HCT116 (cell line): ENCODE results near the gene TMEM185B. TPM values are rescaled to one million over a fixed set of nuclear protein-coding genes. Genes with fewer than 3 reads are reported as not detected.

Experiments used
- ATAC-seq: fragments of 200-7000 bp; cut with Tn5 transposase; 2 replicates; pipeline ENCODE4 v1.9.1; 2020; ENCODE audit warnings: mild to moderate bottlenecking, moderate library complexity
- BruUV-seq: library from RNA; stranded (reverse); fragments of 400-500 nt; replicated peaks from 2 replicates; lab custom pipeline; 2021; lab: Mats Ljungman, UMichigan
- CTCF ChIA-PET: fragments of 300-600 bp; sonication (Branson Sonifier 250); formaldehyde crosslinking; loops from one replicate; lab custom pipeline; 2021; ENCODE audit warnings: antibody characterized with exemption; lab: Charles Lee
- POLR2A ChIA-PET: fragments of 300-600, 350-600 bp; sonication (Branson Sonifier 250); formaldehyde crosslinking; loops from one replicate; lab custom pipeline; 2021; ENCODE audit warnings: antibody characterized with exemption; lab: Charles Lee
- RAD21 ChIA-PET, 2 experiments: fragments of 300-600 bp; sonication (Branson Sonifier 250); formaldehyde crosslinking; loops; one replicate each; lab custom pipeline; 2023; ENCODE audit warnings: low total read pairs in 2 of 2; ENCODE audit not compliant: uncharacterized antibody in 2 of 2, unreplicated experiment in 2 of 2, low non-redundant PET in 1 of 2; lab: Charles Lee
- DNase-seq: peaks from one replicate; pipeline ENCODE4 v3.0.0-alpha.2; 2010; ENCODE audit warnings: low read depth, low spot score
- H2AFZ ChIP-seq: fragments of 200-600 bp; shearing (Covaris generic), sonication (generic); 2 replicates; pipeline ENCODE4 v1.6.1; 2017; ENCODE audit warnings: low read depth, mixed run types, mixed read lengths, antibody characterized with exemption, low read length; ENCODE audit not compliant: poor library complexity, severe bottlenecking
- H3K27ac ChIP-seq: 2 replicates; pipeline ENCODE4 v1.5.1; 2012; ENCODE audit warnings: low read depth, low read length
- H3K27me3 ChIP-seq: fragments of 200-600 bp; sonication (generic); 2 replicates; pipeline ENCODE4 v1.6.1; 2016; ENCODE audit warnings: mixed run types, low read length, mixed read lengths; ENCODE audit not compliant: insufficient read depth
- H3K36me3 ChIP-seq, 2 experiments: fragments of 200-500 bp in 1 of 2; fragments of 200-600 bp in 1 of 2; sonication (Bioruptor generic) in 1 of 2; sonication (generic) in 1 of 2; 2 replicates each; pipeline versions ENCODE4 v1.5.1 to v1.6.1; 2014 to 2016; ENCODE audit warnings: low read length in 2 of 2, inconsistent platforms in 1 of 2, mixed read lengths in 1 of 2, mixed run types in 1 of 2; ENCODE audit not compliant: insufficient read depth in 2 of 2, control insufficient read depth in 1 of 2
- H3K4me1 ChIP-seq, 2 experiments: fragments of 200-600 bp in 1 of 2; sonication (generic) in 1 of 2; 2 replicates each; pipeline versions ENCODE4 v1.5.1 to v1.6.1; 2012 to 2017; ENCODE audit warnings: low read length in 2 of 2, inconsistent platforms in 1 of 2, mild to moderate bottlenecking in 1 of 2, mixed read lengths in 1 of 2, mixed run types in 1 of 2, moderate library complexity in 1 of 2; ENCODE audit not compliant: insufficient read depth in 2 of 2, control insufficient read depth in 1 of 2
- H3K4me2 ChIP-seq: fragments of 200-600 bp; sonication (generic); 2 replicates; pipeline ENCODE4 v1.6.1; 2017; ENCODE audit warnings: mixed run types, low read length, mixed read lengths
- H3K4me3 ChIP-seq, 2 experiments: fragments of 200-600 bp in 1 of 2; sonication (generic) in 1 of 2; replicated peaks in 1 of 2; 2 replicates each; pipeline ENCODE4 v1.5.1; 2011 to 2016; ENCODE audit warnings: low read length in 2 of 2, control low read depth in 1 of 2, low read depth in 1 of 2, mild to moderate bottlenecking in 1 of 2, mixed read lengths in 1 of 2, mixed run types in 1 of 2
- H3K79me2 ChIP-seq: fragments of 200-600 bp; sonication (generic); 2 replicates; pipeline ENCODE4 v1.6.1; 2017; ENCODE audit warnings: mild to moderate bottlenecking, mixed run types, low read length, moderate library complexity, mixed read lengths; ENCODE audit not compliant: insufficient read depth
- H3K9ac ChIP-seq: fragments of 200-600 bp; sonication (generic); 2 replicates; pipeline ENCODE4 v1.6.1; 2016; ENCODE audit warnings: low read length, mixed read lengths
- H3K9me2 ChIP-seq: fragments of 200-600 bp; sonication (generic), shearing (Covaris generic); 2 replicates; pipeline ENCODE4 v1.6.1; 2017; ENCODE audit warnings: mixed run types, mild to moderate bottlenecking, moderate library complexity; ENCODE audit not compliant: insufficient read depth
- H3K9me3 ChIP-seq, 2 experiments: fragments of 200-500 bp in 1 of 2; fragments of 200-600 bp in 1 of 2; sonication (Bioruptor generic) in 1 of 2; sonication (generic) in 1 of 2; 2 replicates each; pipeline ENCODE4 v1.6.1; 2014 to 2017; ENCODE audit warnings: low read length in 2 of 2, mixed read lengths in 2 of 2, inconsistent platforms in 1 of 2, low read depth in 1 of 2, mild to moderate bottlenecking in 1 of 2, mixed run types in 1 of 2, moderate library complexity in 1 of 2; ENCODE audit not compliant: control insufficient read depth in 1 of 2, insufficient read depth in 1 of 2
- H4K20me1 ChIP-seq: fragments of 200-600 bp; sonication (generic), shearing (Covaris generic); 2 replicates; pipeline ENCODE4 v1.6.1; 2017; ENCODE audit warnings: mixed run types, mild to moderate bottlenecking, moderate library complexity; ENCODE audit not compliant: insufficient read depth
- CEBPB ChIP-seq: IDR thresholded peaks from 2 replicates; pipeline ENCODE4 v1.6.1; 2012; ENCODE audit warnings: low read depth
- EZH2 ChIP-seq: fragments of 200-600 bp; sonication (generic); IDR thresholded peaks from 2 replicates; pipeline ENCODE4 v1.6.1; 2017; ENCODE audit warnings: antibody characterized with exemption, mixed run types
- FOSL1 ChIP-seq: IDR thresholded peaks from 2 replicates; pipeline ENCODE4 v1.6.1; 2012; ENCODE audit warnings: low read depth
- JUND ChIP-seq: IDR thresholded peaks from 2 replicates; pipeline ENCODE4 v1.6.1; 2012
- POLR2A ChIP-seq: IDR thresholded peaks from 2 replicates; pipeline ENCODE4 v1.7.0; 2011; ENCODE audit warnings: borderline replicate concordance; ENCODE audit not compliant: insufficient read depth, insufficient read length; ENCODE audit errors: extremely low read depth
- POLR2AphosphoS5 ChIP-seq: IDR thresholded peaks from 2 replicates; pipeline ENCODE4 v1.6.1; 2011; ENCODE audit warnings: mild to moderate bottlenecking, low read depth, low read length, moderate library complexity
- SRF ChIP-seq: IDR thresholded peaks from 2 replicates; pipeline ENCODE4 v1.6.1; 2012; ENCODE audit warnings: low read depth
- TCF7L2 ChIP-seq: IDR thresholded peaks from 2 replicates; pipeline ENCODE4 v1.7.0; 2011; ENCODE audit warnings: borderline replicate concordance, inconsistent platforms; ENCODE audit not compliant: insufficient read depth, insufficient read length; ENCODE audit errors: extremely low read depth
- ZFX ChIP-seq: fragments of 450-650 bp; IDR thresholded peaks from 2 replicates; pipeline ENCODE4 v1.6.1; 2017
- ZNF274 ChIP-seq: fragments of 200-500 bp; sonication (Bioruptor generic); IDR thresholded peaks from 2 replicates; pipeline ENCODE4 v1.6.1; 2014; ENCODE audit warnings: mild to moderate bottlenecking, low read depth, low read length, inconsistent platforms
- intact Hi-C: fragments of 100-400 bp; cut with micrococcal nuclease; formaldehyde crosslinking; loops from 2 replicates; pipeline ENCODE4 v1.10.0; 2022
- total RNA-seq: library from RNA; stranded (reverse); gene quantifications from one replicate; pipeline ENCODE4 v1.2.1, GENCODE V29; 2021; ENCODE audit not compliant: unreplicated experiment
- TF ChIP-seq, protein P1 (sequence below): IDR thresholded peaks from 2 replicates; pipeline ENCODE4 v1.6.1; 2012
- TF ChIP-seq, protein P2 (sequence below): IDR thresholded peaks from 2 replicates; pipeline ENCODE4 v1.6.1; 2011; ENCODE audit warnings: mild to moderate bottlenecking, low read length, moderate library complexity; ENCODE audit not compliant: insufficient replicate concordance; ENCODE audit errors: extremely low read depth
- TF ChIP-seq, protein P3 (sequence below): IDR thresholded peaks from 2 replicates; pipeline ENCODE4 v1.6.1; 2012; ENCODE audit warnings: low read depth

The TMEM185B gene
- total RNA-seq, 1 experiment from 2014 or later = 27.1 TPM

DNA sequence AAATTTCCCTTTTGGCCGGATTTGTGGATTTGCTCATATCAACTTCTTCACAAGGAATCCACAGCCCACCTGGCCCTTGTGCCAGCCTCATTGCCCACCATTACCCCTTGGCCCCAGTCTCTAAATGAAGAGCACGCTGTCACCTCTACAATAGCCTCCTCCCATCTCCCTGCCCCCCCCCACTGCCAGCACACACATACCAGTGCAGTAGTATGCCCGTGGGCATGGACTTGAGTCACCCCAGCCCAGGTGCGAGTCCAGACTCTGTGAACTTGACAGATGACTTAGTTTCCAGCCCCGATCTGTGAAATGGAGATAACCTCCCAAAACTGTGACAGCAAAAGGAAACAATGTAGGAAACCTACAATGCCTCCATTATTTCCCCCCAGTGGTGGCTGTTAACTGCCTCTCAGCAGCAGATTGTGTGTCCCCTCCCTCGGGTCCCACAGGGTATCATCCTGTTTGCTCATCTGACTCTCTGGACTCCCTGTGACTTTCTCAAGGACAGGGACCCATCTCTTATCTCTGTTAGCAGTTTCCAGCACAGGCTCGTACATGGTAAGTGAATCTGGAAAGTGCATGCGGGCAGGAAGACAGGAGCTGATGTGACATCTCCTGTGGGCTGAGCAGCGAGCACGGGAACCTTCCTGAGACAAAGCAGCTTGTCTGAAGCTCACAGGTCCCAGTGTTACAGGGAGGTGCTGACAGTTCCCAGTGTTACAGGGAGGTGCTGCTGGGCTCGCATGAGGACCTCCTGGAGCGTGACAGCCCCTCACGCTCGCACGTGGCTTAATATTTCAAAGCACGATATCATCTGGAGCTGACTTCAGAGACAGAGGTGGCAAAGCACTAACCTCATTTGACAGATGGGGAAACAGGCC is 4.2 kb upstream of the TMEM185B start:
- no peak overlapping the region for H3K27ac ChIP-seq
- RAD21 ChIA-PET = no interaction called here
- no TSS peak for BruUV-seq
- no peak overlapping the region for H3K4me3 ChIP-seq
- H3K4me1 ChIP-seq = peaks cover 6 to 32% of the 10 kb centered on the region in 2 experiments; a peak in 3 of 4 replicates
- CTCF ChIA-PET = interaction anchor here (0.7 to 1.3 kb wide), 2 partner anchors 25 to 86 kb away, joined by 3 read pairs; partner anchors contain the start of gene RALB
- peaks cover 5% of the 10 kb centered on the region; the same call in 1 of the 2 replicates for H3K79me2 ChIP-seq
- no peaks in the 10 kb centered on the region for H4K20me1 ChIP-seq
- no peak overlapping the region for H3K9ac ChIP-seq
- peaks cover 0 to 2% of the 10 kb centered on the region in 2 experiments; a peak in 1 of 4 replicates for H3K36me3 ChIP-seq
- H3K9me2 ChIP-seq = no peaks in the 10 kb centered on the region
- DNase-seq = no peak
- H2AFZ ChIP-seq = no peak overlapping the region
- H3K27me3 ChIP-seq = no peaks in the 10 kb centered on the region
- H3K9me3 ChIP-seq = no peaks in the 10 kb centered on the region
- intact Hi-C loops = loop anchor here (5.0 kb wide), 1 partner anchor 450 kb away; no protein-coding TSS in a partner anchor
- TF ChIP-seq FOSL1 = no peak
- no peak for TF ChIP-seq ZNF274
- no peak for TF ChIP-seq EZH2
- no peak for TF ChIP-seq SRF
- TF ChIP-seq, protein P1, sequence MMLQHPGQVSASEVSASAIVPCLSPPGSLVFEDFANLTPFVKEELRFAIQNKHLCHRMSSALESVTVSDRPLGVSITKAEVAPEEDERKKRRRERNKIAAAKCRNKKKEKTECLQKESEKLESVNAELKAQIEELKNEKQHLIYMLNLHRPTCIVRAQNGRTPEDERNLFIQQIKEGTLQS = no peak
- no peak for TF ChIP-seq JUND
- TF ChIP-seq, protein P2, sequence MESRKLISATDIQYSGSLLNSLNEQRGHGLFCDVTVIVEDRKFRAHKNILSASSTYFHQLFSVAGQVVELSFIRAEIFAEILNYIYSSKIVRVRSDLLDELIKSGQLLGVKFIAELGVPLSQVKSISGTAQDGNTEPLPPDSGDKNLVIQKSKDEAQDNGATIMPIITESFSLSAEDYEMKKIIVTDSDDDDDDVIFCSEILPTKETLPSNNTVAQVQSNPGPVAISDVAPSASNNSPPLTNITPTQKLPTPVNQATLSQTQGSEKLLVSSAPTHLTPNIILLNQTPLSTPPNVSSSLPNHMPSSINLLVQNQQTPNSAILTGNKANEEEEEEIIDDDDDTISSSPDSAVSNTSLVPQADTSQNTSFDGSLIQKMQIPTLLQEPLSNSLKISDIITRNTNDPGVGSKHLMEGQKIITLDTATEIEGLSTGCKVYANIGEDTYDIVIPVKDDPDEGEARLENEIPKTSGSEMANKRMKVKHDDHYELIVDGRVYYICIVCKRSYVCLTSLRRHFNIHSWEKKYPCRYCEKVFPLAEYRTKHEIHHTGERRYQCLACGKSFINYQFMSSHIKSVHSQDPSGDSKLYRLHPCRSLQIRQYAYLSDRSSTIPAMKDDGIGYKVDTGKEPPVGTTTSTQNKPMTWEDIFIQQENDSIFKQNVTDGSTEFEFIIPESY = no peak
- no peak for TF ChIP-seq ZFX
- no peak for TF ChIP-seq CEBPB
- TF ChIP-seq, protein P3, sequence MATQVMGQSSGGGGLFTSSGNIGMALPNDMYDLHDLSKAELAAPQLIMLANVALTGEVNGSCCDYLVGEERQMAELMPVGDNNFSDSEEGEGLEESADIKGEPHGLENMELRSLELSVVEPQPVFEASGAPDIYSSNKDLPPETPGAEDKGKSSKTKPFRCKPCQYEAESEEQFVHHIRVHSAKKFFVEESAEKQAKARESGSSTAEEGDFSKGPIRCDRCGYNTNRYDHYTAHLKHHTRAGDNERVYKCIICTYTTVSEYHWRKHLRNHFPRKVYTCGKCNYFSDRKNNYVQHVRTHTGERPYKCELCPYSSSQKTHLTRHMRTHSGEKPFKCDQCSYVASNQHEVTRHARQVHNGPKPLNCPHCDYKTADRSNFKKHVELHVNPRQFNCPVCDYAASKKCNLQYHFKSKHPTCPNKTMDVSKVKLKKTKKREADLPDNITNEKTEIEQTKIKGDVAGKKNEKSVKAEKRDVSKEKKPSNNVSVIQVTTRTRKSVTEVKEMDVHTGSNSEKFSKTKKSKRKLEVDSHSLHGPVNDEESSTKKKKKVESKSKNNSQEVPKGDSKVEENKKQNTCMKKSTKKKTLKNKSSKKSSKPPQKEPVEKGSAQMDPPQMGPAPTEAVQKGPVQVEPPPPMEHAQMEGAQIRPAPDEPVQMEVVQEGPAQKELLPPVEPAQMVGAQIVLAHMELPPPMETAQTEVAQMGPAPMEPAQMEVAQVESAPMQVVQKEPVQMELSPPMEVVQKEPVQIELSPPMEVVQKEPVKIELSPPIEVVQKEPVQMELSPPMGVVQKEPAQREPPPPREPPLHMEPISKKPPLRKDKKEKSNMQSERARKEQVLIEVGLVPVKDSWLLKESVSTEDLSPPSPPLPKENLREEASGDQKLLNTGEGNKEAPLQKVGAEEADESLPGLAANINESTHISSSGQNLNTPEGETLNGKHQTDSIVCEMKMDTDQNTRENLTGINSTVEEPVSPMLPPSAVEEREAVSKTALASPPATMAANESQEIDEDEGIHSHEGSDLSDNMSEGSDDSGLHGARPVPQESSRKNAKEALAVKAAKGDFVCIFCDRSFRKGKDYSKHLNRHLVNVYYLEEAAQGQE = no peak
- TF ChIP-seq POLR2A = no peak
- no peak for TF ChIP-seq POLR2AphosphoS5
- TF ChIP-seq TCF7L2 = no peak
- no peak for ATAC-seq
- no peak overlapping the region for H3K4me2 ChIP-seq
- POLR2A ChIA-PET = no interaction called here
